GM23338 (cell line): Measurements from ENCODE around the gene ROPN1L.

ENCODE experiments used
- CREB1 ChIP-seq: fragments of 250-450 bp; sonication (Bioruptor Pico); IDR thresholded peaks from 2 replicates; pipeline ENCODE4 v1.5.0; 2020; ENCODE audit warnings: low read depth, mild to moderate bottlenecking, moderate library complexity
- CTCF ChIP-seq, 2 experiments: fragments of 200-600 bp in 1 of 2; sonication (generic) in 1 of 2; conservative IDR thresholded peaks; 2 replicates each; pipeline versions ENCODE4 v1.5.1 to v1.6.1; 2016 to 2017; ENCODE audit warnings: antibody characterized with exemption in 2 of 2, low read depth in 2 of 2, mild to moderate bottlenecking in 2 of 2, moderate library complexity in 1 of 2
- EZH2phosphoT487 ChIP-seq: fragments of 200-600 bp; sonication (generic); IDR thresholded peaks from one replicate; pipeline ENCODE4 v1.8.1; 2018; ENCODE audit warnings: antibody characterized with exemption; ENCODE audit not compliant: unreplicated experiment

GRCh38 chr5:10507575-10508096 is 66.0 kb downstream of the ROPN1L start:
- TF ChIP-seq EZH2phosphoT487 (no peak), CTCF (conservative IDR thresholded peaks at IDR 0.05; ENCODE audit: low read depth in 2 of 2) (no peak), CREB1 (no peak)
